Osteoblast (primary cell): ENCODE results near the gene TMC1. TPM values are rescaled to one million over a fixed set of nuclear protein-coding genes. Genes with fewer than 3 reads are reported as not detected.
"Not testable (repeated sequence)": the region's sequence is repeated elsewhere in the genome, so short reads cannot be mapped to it uniquely, and the experiment has no call there.

Experiments used
- DNase-seq: peaks from one replicate; pipeline ENCODE4 v3.0.0; 2011; ENCODE audit warnings: low spot score, mixed read lengths; ENCODE audit not compliant: insufficient read length; ENCODE audit errors: missing footprints
- H2AFZ ChIP-seq: 2 replicates; pipeline ENCODE4 v1.6.0; 2011; ENCODE audit warnings: mild to moderate bottlenecking, low read length
- H3K27ac ChIP-seq: 2 replicates; pipeline ENCODE4 v1.5.1; 2011; ENCODE audit warnings: mild to moderate bottlenecking, low read depth, low read length, moderate library complexity
- H3K27me3 ChIP-seq: 2 replicates; pipeline ENCODE4 v1.6.0; 2012; ENCODE audit warnings: mild to moderate bottlenecking, control low read depth, inconsistent platforms, low read length, moderate library complexity; ENCODE audit not compliant: insufficient read depth
- H3K36me3 ChIP-seq: 2 replicates; pipeline ENCODE4 v1.5.1; 2011; ENCODE audit warnings: mild to moderate bottlenecking, low read length, control low read depth, moderate library complexity; ENCODE audit not compliant: insufficient read depth
- H3K4me1 ChIP-seq: 2 replicates; pipeline ENCODE4 v1.5.1; 2011; ENCODE audit warnings: mild to moderate bottlenecking, low read length, control low read depth, moderate library complexity; ENCODE audit not compliant: insufficient read depth
- H3K4me2 ChIP-seq: 2 replicates; pipeline ENCODE4 v1.6.0; 2011; ENCODE audit warnings: mild to moderate bottlenecking, low read length; ENCODE audit not compliant: insufficient read depth
- H3K4me3 ChIP-seq: fragments of 200-600 bp; sonication (generic); 3 replicates; pipeline ENCODE4 v1.5.1; 2012; ENCODE audit warnings: mild to moderate bottlenecking, low read length, inconsistent platforms; ENCODE audit not compliant: insufficient read depth
- H3K79me2 ChIP-seq: 2 replicates; pipeline ENCODE4 v1.6.0; 2012; ENCODE audit warnings: mild to moderate bottlenecking, low read length, control low read depth, inconsistent platforms; ENCODE audit not compliant: insufficient read depth
- H3K9me3 ChIP-seq: 2 replicates; pipeline ENCODE4 v1.5.1; 2011; ENCODE audit warnings: low read depth, low read length, control low read depth
- H4K20me1 ChIP-seq: 2 replicates; pipeline ENCODE4 v1.6.0; 2012; ENCODE audit warnings: mild to moderate bottlenecking, low read length, control low read depth; ENCODE audit not compliant: insufficient read depth
- CTCF ChIP-seq: IDR thresholded peaks from 2 replicates; pipeline ENCODE4 v1.5.1; 2011; ENCODE audit warnings: mild to moderate bottlenecking, low read depth, low read length, moderate library complexity; ENCODE audit errors: extremely low read depth
- total RNA-seq: library from RNA; depleted of rRNA; stranded (reverse); fragments of >200 nt; gene quantifications from 2 replicates; pipeline ENCODE4 v1.2.3, GENCODE V29; 2012

The TMC1 gene
- total RNA-seq, 1 donor = under 0.01 TPM

GRCh38 chr9:72791436-72791835 is 270.0 kb downstream of the TMC1 start:
- Histone ChIP-seq H3K27ac (no peak overlapping the region), H3K36me3 (no peaks in the 10 kb centered on the region), H3K4me3 (no peak overlapping the region), H3K27me3 (peaks cover 2% of the 10 kb centered on the region), H3K4me1 (no peaks in the 10 kb centered on the region), H3K4me2 (no peak overlapping the region), H4K20me1 (no peaks in the 10 kb centered on the region), H2AFZ (no peak overlapping the region), H3K79me2 (no peaks in the 10 kb centered on the region), H3K9me3 (no peaks in the 10 kb centered on the region)
- no peak for DNase-seq
- TF ChIP-seq CTCF = no peak

GRCh38 chr9:72794946-72795345 is 273.5 kb downstream of the TMC1 start:
- Histone ChIP-seq H3K4me2 (no peak overlapping the region), H4K20me1 (no peaks in the 10 kb centered on the region), H3K4me1 (no peaks in the 10 kb centered on the region), H3K27me3 (no peaks in the 10 kb centered on the region), H3K27ac (no peak overlapping the region), H3K9me3 (no peaks in the 10 kb centered on the region), H3K36me3 (no peaks in the 10 kb centered on the region), H2AFZ (no peak overlapping the region), H3K79me2 (no peaks in the 10 kb centered on the region), H3K4me3 (no peak overlapping the region)
- no peak for DNase-seq
- no peak for TF ChIP-seq CTCF

- H2AFZ ChIP-seq = no peak overlapping the region
- H3K4me2 ChIP-seq = no peak overlapping the region
- no peak for DNase-seq
These were observed 279.1 kb downstream of the TMC1 start for GRCh38 chr9:72800328-72800994.

GRCh38 chr9:72805238-72805637 is 283.8 kb downstream of the TMC1 start:
- no peaks in the 10 kb centered on the region for H4K20me1 ChIP-seq
- no peak overlapping the region for H3K4me3 ChIP-seq
- H3K27me3 ChIP-seq = no peaks in the 10 kb centered on the region
- no peaks in the 10 kb centered on the region for H3K4me1 ChIP-seq
- no peak for DNase-seq
- no peak overlapping the region for H2AFZ ChIP-seq
- TF ChIP-seq CTCF = no peak
- no peak overlapping the region for H3K27ac ChIP-seq
- H3K36me3 ChIP-seq = no peaks in the 10 kb centered on the region
- H3K9me3 ChIP-seq = no peaks in the 10 kb centered on the region
- no peak overlapping the region for H3K4me2 ChIP-seq
- no peaks in the 10 kb centered on the region for H3K79me2 ChIP-seq

More at GRCh38 chr9:72800328-72800994, 279.1 kb downstream of the TMC1 start:
- no peaks in the 10 kb centered on the region for H3K79me2 ChIP-seq
- H3K4me3 ChIP-seq = no peak overlapping the region
- no peaks in the 10 kb centered on the region for H3K27me3 ChIP-seq
- H3K36me3 ChIP-seq = no peaks in the 10 kb centered on the region
- no peaks in the 10 kb centered on the region for H4K20me1 ChIP-seq
- TF ChIP-seq CTCF = no peak
- H3K9me3 ChIP-seq = no peaks in the 10 kb centered on the region
- no peak overlapping the region for H3K27ac ChIP-seq
- H3K4me1 ChIP-seq = no peaks in the 10 kb centered on the region

GRCh38 chr9:72806313-72806809 is 285.0 kb downstream of the TMC1 start:
- not testable (repeated sequence) for H2AFZ ChIP-seq, DNase-seq, H3K4me2 ChIP-seq, H3K79me2 ChIP-seq, H3K9me3 ChIP-seq, H3K4me3 ChIP-seq, H4K20me1 ChIP-seq, H3K4me1 ChIP-seq, H3K36me3 ChIP-seq, H3K27ac ChIP-seq, H3K27me3 ChIP-seq
